ENCODE data around the gene MORN1.
A peak's percentile ranks its signal among the peaks of the same experiment; 100 is the strongest.

Gene MORN1

DNA sequence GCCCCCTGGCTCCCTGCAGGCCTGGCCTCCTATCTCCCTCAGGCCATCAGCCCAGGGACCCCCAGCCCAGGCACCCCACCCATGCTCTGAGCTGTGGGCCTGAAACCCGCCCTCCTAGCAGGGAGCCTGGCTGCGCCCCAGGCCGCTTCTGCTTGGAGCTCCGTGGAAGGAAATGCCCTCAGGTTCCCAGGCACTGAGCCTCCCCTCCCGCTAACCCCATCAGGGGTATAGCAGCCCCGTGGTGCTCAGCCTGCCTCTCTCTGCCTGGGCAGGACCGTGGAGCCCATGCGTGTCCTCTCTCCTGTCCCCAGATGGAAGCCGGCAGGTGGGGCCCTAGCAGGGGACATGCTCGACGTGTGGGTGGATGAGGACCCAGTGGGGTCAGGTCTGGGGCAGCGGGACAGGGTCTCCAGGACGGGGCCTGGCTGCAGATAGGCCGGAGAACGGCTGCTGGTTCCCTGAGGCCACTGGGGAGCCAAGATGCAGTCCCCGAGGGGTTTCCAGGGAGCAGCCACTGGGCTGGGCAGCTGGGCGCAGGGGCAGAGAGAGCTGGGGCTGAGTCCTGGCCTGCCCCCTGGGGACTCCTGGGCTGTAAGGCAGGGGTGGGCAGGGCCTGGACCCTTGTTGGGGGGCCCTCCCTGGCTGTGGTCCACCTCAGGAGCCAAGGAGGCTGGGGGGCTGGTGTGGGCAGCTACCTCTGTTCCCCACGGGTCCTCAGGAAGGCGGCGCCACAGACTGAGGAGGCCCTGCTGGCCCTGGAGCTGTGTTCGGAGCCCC lies 75.5 kb downstream of the MORN1 start:
- H3K27ac ChIP-seq = no peak overlapping the region
- no peaks in the 10 kb centered on the region for H3K9me3 ChIP-seq
- H3K36me3 ChIP-seq = no peaks in the 10 kb centered on the region
- H3K27me3 ChIP-seq = peaks cover 93% of the 10 kb centered on the region
- H3K4me3 ChIP-seq (ENCODE audit: low read depth in 1 of 2, low read length in 1 of 2) = no peak overlapping the region
- TF ChIP-seq, protein P1, sequence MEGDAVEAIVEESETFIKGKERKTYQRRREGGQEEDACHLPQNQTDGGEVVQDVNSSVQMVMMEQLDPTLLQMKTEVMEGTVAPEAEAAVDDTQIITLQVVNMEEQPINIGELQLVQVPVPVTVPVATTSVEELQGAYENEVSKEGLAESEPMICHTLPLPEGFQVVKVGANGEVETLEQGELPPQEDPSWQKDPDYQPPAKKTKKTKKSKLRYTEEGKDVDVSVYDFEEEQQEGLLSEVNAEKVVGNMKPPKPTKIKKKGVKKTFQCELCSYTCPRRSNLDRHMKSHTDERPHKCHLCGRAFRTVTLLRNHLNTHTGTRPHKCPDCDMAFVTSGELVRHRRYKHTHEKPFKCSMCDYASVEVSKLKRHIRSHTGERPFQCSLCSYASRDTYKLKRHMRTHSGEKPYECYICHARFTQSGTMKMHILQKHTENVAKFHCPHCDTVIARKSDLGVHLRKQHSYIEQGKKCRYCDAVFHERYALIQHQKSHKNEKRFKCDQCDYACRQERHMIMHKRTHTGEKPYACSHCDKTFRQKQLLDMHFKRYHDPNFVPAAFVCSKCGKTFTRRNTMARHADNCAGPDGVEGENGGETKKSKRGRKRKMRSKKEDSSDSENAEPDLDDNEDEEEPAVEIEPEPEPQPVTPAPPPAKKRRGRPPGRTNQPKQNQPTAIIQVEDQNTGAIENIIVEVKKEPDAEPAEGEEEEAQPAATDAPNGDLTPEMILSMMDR (IDR thresholded peaks at IDR 0.05) = no peak
- peaks cover 0 to 13% of the 10 kb centered on the region in 2 experiments for H3K4me1 ChIP-seq (ENCODE audit: control insufficient read depth in 1 of 2, insufficient read depth in 1 of 2, low read depth in 1 of 2, low read length in 1 of 2)

DNA sequence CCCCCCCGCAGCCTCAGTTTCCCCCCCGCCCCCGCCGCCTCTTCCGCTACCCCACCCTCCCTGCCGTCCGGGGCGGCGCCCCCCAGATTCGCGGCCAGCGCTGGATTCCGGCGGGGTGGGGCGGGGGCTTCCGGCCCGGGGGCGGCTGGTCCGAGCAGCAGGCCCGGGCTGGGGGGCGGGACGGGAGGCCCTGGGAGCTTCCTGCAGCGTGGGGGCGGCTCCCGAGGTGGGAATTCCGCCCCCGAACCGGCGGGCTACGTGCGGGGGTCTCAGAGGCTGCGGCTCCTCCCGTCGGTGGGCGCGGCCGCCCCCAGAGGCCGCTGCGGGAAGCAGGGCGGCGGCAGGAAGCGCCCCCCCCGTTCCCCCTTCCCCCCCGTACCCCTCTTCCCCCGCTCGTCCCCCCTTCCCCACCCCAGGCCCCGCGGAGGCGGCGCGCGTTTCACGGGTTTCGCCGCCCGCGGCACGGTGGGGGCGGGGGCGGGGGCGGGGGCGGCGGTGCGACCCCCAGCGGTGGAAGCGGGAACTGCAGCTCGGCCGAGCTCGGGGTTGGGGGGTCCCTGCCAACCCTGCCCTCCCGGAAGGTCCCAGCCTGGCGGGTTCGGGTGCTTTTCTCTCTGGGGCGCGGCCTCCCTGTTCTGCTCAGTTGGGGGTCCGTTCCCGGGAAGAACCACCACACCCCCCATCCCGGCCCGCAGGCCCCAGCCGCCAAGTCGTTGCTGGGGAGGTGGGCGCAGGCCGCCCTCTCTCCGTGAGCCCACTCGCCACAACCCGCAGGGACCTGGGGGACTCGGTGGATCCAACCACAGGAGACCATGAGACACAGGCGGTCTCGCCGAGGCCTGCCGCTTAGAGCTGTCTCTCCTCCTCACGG lies 76.3 kb downstream of the MORN1 start:
- no peak overlapping the region for H3K27ac ChIP-seq
- peaks cover 86% of the 10 kb centered on the region for H3K27me3 ChIP-seq
- H3K9me3 ChIP-seq = no peaks in the 10 kb centered on the region
- H3K4me1 ChIP-seq (ENCODE audit: control insufficient read depth in 1 of 2, insufficient read depth in 1 of 2, low read depth in 1 of 2, low read length in 1 of 2) = peaks cover 0 to 13% of the 10 kb centered on the region in 2 experiments
- peaks cover 5% of the 10 kb centered on the region for H3K36me3 ChIP-seq
- TF ChIP-seq, protein P1 (IDR thresholded peaks at IDR 0.05) = peak; percentile 94
- H3K4me3 ChIP-seq (ENCODE audit: low read depth in 1 of 2, low read length in 1 of 2) = peak overlapping the region in 1 of 2 experiments; percentile 47

DNA sequence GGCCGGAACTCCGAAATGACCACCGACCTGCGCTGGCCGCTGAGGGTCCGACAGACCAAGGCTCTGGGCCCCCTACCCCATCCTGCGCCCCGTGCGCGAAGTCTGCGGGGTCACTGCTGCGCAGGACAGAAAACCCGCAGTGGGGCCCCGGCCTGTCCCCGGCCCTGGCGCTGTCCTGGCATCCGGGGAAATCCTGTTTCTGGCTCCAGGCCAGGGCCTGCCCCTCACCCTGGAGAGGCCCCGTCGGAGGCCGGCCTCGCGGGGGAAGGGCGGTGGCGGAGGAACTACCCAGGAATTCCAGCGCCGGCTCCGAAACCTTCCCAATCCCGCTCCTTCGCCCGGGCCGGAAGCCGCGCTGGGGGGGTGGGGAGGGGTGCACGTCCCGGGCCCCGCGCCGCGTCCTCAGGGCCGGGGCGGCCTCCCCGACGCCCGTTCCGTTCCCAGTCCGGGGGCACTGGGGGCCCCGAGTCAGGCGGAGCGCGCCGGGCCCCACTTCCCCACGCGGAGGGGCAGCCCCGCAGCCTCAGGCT lies 77.0 kb downstream of the MORN1 start:
- Histone ChIP-seq H3K27me3 (peaks cover 79% of the 10 kb centered on the region), H3K4me3 (ENCODE audit: low read depth in 1 of 2, low read length in 1 of 2) (peak overlapping the region in 1 of 2 experiments; percentile 47), H3K9me3 (no peaks in the 10 kb centered on the region), H3K27ac (no peak overlapping the region), H3K36me3 (peaks cover 6% of the 10 kb centered on the region), H3K4me1 (ENCODE audit: control insufficient read depth in 1 of 2, insufficient read depth in 1 of 2, low read depth in 1 of 2, low read length in 1 of 2) (peaks cover 0 to 13% of the 10 kb centered on the region in 2 experiments)
- TF ChIP-seq, protein P1 (IDR thresholded peaks at IDR 0.05) = no peak

DNA sequence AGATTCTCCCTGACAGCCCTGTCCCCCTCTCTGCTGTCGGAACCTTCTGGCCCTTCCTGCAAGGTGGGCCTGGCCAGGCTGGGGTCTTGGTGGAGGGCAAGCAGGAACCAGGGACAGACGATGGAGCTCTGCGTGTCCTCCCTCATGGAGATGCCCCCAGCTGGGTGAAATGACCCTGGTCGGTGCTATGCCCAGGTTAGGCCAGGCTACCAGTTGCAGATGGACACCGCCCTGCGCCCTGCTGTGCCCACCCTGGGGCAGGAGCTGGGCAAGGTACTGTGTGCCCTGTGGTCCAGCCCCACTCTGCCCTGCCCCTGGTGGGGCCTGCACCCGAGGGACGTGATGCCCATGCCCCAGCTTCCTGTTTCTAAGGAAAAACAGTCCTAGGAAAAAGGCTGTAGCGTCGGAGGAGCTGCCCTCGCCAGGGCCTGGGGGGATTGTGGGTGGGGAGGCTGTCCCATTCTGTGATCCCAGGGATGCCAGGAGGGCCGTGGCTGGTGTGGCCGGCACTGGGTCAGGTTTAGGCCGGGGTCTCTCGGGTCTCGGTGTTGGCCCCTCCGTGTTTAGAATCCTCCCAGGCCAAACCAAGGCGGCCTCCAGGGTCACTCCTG lies 77.6 kb downstream of the MORN1 start:
- H3K36me3 ChIP-seq = peaks cover 12% of the 10 kb centered on the region
- H3K27ac ChIP-seq = no peak overlapping the region
- H3K4me1 ChIP-seq (ENCODE audit: control insufficient read depth in 1 of 2, insufficient read depth in 1 of 2, low read depth in 1 of 2, low read length in 1 of 2) = peaks cover 0 to 13% of the 10 kb centered on the region in 2 experiments
- TF ChIP-seq, protein P1 (IDR thresholded peaks at IDR 0.05) = no peak
- H3K27me3 ChIP-seq = peaks cover 73% of the 10 kb centered on the region
- no peak overlapping the region for H3K4me3 ChIP-seq (ENCODE audit: low read depth in 1 of 2, low read length in 1 of 2)
- H3K9me3 ChIP-seq = no peaks in the 10 kb centered on the region
